Neutrophil (primary cell): ENCODE results near the gene HDAC11.

Experiments used
- H3K27ac ChIP-seq: fragments of 200-600 bp; sonication (generic); 2 replicates; pipeline ENCODE4 v1.5.1; 2016; ENCODE audit warnings: mild to moderate bottlenecking, moderate library complexity
- H3K27me3 ChIP-seq: fragments of 200-600 bp; sonication (generic); 2 replicates; pipeline ENCODE4 v1.6.0; 2016; ENCODE audit warnings: mild to moderate bottlenecking
- H3K36me3 ChIP-seq: fragments of 200-600 bp; sonication (generic); 2 replicates; pipeline ENCODE4 v1.5.1; 2017
- H3K4me1 ChIP-seq, 2 experiments: fragments of 200-600 bp in 1 of 2; sonication (generic) in 1 of 2; 1 replicate in 1 of 2; 2 replicates in 1 of 2; pipeline versions ENCODE4 v1.5.1 to v1.6.1; 2013 to 2016; ENCODE audit warnings: low read depth in 1 of 2, low read length in 1 of 2, mild to moderate bottlenecking in 1 of 2, moderate library complexity in 1 of 2; ENCODE audit not compliant: control insufficient read depth in 1 of 2, insufficient read depth in 1 of 2
- H3K4me3 ChIP-seq, 2 experiments: fragments of 200-600 bp in 1 of 2; sonication (generic) in 1 of 2; 1 replicate in 1 of 2; 2 replicates in 1 of 2; pipeline ENCODE4 v1.5.1; 2013 to 2016; ENCODE audit warnings: low read depth in 1 of 2, low read length in 1 of 2, mild to moderate bottlenecking in 1 of 2, moderate library complexity in 1 of 2
- H3K9me3 ChIP-seq: fragments of 200-600 bp; sonication (generic); 2 replicates; pipeline ENCODE4 v1.5.1; 2016
- CTCF ChIP-seq: fragments of 200-600 bp; sonication (generic); IDR thresholded peaks from 2 replicates; pipeline ENCODE4 v1.5.1; 2016; ENCODE audit warnings: antibody characterized with exemption

HDAC11 gene

GRCh38 chr3:13555753-13556152 is 75.6 kb downstream of the HDAC11 start:
- no peak overlapping the region for H3K27ac ChIP-seq
- TF ChIP-seq CTCF = no peak
- H3K36me3 ChIP-seq = no peaks in the 10 kb centered on the region
- H3K9me3 ChIP-seq = no peaks in the 10 kb centered on the region
- H3K27me3 ChIP-seq = peaks cover 25% of the 10 kb centered on the region
- no peak overlapping the region for H3K4me3 ChIP-seq
- no peaks in the 10 kb centered on the region for H3K4me1 ChIP-seq
